Nephron progenitor cell (in vitro differentiated cells): Measurements from ENCODE around the gene KSR1.

ENCODE experiments used
- DNase-seq: peaks from one replicate; pipeline ENCODE4 v3.0.0; 2021
- H3K27ac Mint-ChIP-seq: 2 replicates; pipeline ENCODE4 v1.8.0; 2021; ENCODE audit warnings: mild to moderate bottlenecking, moderate library complexity, mixed read lengths
- H3K27me3 Mint-ChIP-seq: 2 replicates; pipeline ENCODE4 v1.8.0; 2021; ENCODE audit warnings: mild to moderate bottlenecking, low read depth, mixed read lengths; ENCODE audit not compliant: poor library complexity
- H3K36me3 Mint-ChIP-seq: 2 replicates; pipeline ENCODE4 v1.8.0; 2021; ENCODE audit warnings: low read depth, mixed read lengths
- H3K4me1 Mint-ChIP-seq: 2 replicates; pipeline ENCODE4 v1.8.0; 2021; ENCODE audit warnings: mixed read lengths
- H3K4me3 Mint-ChIP-seq: 2 replicates; pipeline ENCODE4 v1.8.0; 2021; ENCODE audit warnings: mild to moderate bottlenecking, moderate library complexity, mixed read lengths
- H3K9me3 Mint-ChIP-seq: 2 replicates; pipeline ENCODE4 v1.8.0; 2021; ENCODE audit warnings: mild to moderate bottlenecking, moderate library complexity, mixed read lengths
- TF ChIP-seq, protein P1 (sequence below): fragments of 200-600 bp; sonication (generic); IDR thresholded peaks from 2 replicates; pipeline ENCODE4 v1.5.0; 2021; ENCODE audit warnings: antibody characterized with exemption

The KSR1 gene

DNA sequence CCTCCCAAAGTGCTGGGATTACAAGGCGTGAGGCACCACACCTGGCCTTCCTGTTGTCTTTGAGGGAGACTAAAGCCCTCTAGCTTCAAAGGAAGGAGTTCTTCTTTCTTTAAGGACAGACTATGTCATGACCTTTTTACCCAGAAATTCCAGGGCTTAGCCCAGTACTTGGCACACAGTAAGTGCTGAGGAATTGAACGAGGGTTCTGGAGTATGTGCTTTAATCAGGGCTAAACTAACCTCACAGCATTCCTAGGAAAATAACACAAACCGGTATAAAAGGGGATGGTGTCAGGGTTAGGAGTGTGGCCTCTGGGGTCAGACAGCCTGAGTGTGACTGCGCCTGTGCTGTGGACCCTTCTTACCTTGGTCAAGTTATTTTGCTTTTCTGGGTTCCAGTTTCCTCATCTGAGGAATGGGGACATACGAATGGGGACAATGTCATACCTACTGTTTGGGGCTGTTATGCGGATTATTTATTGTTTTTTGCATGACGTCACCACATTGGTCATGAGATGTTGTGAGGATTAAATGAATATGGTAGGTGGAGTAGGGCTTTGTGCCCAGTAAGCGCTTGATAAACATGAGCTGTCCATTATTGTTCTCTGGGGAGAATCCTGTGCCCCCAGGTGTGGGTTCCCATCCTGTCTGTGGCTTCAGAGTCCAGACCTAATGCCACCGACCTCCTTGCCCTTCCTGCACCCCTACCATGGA is 21.9 kb downstream of the KSR1 start:
- TF ChIP-seq, protein P1, sequence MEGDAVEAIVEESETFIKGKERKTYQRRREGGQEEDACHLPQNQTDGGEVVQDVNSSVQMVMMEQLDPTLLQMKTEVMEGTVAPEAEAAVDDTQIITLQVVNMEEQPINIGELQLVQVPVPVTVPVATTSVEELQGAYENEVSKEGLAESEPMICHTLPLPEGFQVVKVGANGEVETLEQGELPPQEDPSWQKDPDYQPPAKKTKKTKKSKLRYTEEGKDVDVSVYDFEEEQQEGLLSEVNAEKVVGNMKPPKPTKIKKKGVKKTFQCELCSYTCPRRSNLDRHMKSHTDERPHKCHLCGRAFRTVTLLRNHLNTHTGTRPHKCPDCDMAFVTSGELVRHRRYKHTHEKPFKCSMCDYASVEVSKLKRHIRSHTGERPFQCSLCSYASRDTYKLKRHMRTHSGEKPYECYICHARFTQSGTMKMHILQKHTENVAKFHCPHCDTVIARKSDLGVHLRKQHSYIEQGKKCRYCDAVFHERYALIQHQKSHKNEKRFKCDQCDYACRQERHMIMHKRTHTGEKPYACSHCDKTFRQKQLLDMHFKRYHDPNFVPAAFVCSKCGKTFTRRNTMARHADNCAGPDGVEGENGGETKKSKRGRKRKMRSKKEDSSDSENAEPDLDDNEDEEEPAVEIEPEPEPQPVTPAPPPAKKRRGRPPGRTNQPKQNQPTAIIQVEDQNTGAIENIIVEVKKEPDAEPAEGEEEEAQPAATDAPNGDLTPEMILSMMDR, result no peak
- Mint-ChIP-seq H3K36me3 (no peaks in the 10 kb centered on the region), H3K27ac (no peak overlapping the region), H3K9me3 (no peaks in the 10 kb centered on the region), H3K4me1 (peaks cover 39% of the 10 kb centered on the region), H3K4me3 (no peak overlapping the region), H3K27me3 (no peaks in the 10 kb centered on the region)
- DNase-seq, result no peak

DNA sequence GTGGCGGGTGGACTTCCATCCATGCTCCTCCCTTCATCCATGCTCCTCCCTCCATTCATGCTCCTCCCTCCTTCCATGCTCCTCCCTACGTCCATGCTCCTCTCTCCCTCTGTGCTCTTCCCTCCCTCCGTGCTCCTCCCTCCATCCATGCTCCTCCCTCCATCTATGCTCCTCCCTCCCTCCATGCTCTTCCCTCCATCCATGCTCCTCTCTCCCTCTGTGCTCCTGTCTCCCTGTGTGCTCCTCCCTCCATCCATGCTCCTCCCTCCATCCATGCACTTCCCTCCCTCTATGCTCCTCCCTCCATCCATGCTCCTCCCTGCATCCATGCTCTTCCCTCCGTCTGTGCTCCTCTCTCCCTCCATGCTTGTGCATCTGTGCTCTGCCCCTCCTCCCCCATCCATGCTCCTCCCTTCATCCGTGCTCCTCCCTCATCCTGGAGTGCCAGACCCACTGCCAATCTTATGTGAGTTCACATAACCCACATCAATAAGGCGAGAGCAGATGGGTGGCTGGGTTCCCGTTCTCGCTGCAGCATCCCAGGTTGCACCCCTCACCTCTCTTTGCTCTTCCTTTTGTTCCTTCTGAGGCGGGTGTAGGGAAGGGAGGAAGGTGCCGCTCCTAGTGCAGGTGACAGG is 22.8 kb downstream of the KSR1 start:
- Mint-ChIP-seq H3K4me3 (no peak overlapping the region), H3K4me1 (peaks cover 30% of the 10 kb centered on the region), H3K36me3 (no peaks in the 10 kb centered on the region), H3K9me3 (no peaks in the 10 kb centered on the region), H3K27me3 (no peaks in the 10 kb centered on the region), H3K27ac (no peak overlapping the region)
- no peak for DNase-seq
- TF ChIP-seq, protein P1, result no peak

DNA sequence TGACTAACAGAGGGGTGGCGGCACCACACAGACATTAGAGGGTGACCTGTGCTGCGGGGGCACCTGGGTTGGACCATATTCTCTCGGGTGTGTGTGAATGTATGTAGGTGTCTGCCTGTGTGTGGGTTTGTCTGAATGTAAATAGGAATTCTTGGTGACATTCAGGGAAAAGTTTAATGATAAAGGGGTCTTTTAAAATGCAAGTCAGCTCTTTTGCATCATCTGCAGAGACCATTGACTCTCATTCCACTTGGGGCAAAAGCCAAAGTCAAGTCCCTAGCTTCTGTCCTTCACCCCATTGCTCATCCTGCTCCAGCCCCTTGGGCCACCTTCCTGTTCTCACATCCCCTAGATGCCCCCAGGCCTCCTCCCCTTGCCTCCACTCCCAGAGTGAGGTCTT is 23.6 kb downstream of the KSR1 start:
- Mint-ChIP-seq H3K27me3 (no peaks in the 10 kb centered on the region), H3K4me3 (no peak overlapping the region), H3K36me3 (no peaks in the 10 kb centered on the region), H3K9me3 (no peaks in the 10 kb centered on the region), H3K4me1 (peaks cover 23% of the 10 kb centered on the region), H3K27ac (no peak overlapping the region)
- TF ChIP-seq, protein P1, result no peak
- no peak for DNase-seq

DNA sequence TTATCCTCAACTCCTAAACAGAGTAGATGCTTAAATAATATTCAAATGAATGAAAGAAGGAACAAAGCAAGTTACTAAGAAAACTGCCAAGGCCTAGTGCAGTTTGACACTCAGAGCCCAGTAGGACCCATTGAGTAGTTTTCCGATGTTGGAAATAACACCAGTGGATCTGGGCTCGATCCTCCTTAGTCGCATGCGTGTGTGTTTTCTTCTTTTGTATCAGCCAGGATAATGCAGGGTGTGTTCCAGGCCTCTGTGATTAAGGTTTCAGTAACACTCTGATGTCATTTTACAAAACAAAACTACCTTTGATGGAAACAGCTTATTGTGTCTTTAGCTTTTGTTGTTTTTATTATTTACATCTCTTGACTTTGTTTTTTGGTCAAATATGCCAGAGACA is 24.5 kb downstream of the KSR1 start:
- TF ChIP-seq, protein P1, result no peak
- no peak overlapping the region for H3K27ac Mint-ChIP-seq
- no peak overlapping the region for H3K4me3 Mint-ChIP-seq

GRCh38 chr17:27481327-27481726 is 25.1 kb downstream of the KSR1 start:
- TF ChIP-seq, protein P1, result no peak
- peaks cover 20% of the 10 kb centered on the region for H3K4me1 Mint-ChIP-seq
- H3K9me3 Mint-ChIP-seq, result no peaks in the 10 kb centered on the region
- no peaks in the 10 kb centered on the region for H3K36me3 Mint-ChIP-seq
- no peak overlapping the region for H3K4me3 Mint-ChIP-seq
- H3K27ac Mint-ChIP-seq, result no peak overlapping the region
- DNase-seq, result no peak
- H3K27me3 Mint-ChIP-seq, result no peaks in the 10 kb centered on the region

More for the DNA sequence above, 24.5 kb downstream of the KSR1 start:
- Mint-ChIP-seq H3K36me3 (no peaks in the 10 kb centered on the region), H3K9me3 (no peaks in the 10 kb centered on the region), H3K4me1 (peaks cover 17% of the 10 kb centered on the region), H3K27me3 (no peaks in the 10 kb centered on the region)
- DNase-seq, result no peak

GRCh38 chr17:27485125-27485524 is 28.9 kb downstream of the KSR1 start:
- H3K4me3 Mint-ChIP-seq, result no peak overlapping the region
- no peak overlapping the region for H3K27ac Mint-ChIP-seq
- TF ChIP-seq, protein P1, result no peak
- no peaks in the 10 kb centered on the region for H3K27me3 Mint-ChIP-seq
- DNase-seq, result no peak
- peaks cover 4% of the 10 kb centered on the region for H3K9me3 Mint-ChIP-seq
- H3K36me3 Mint-ChIP-seq, result peaks cover 9% of the 10 kb centered on the region
- H3K4me1 Mint-ChIP-seq, result peaks cover 18% of the 10 kb centered on the region
